Gastroesophageal sphincter (tissue), 3 donors: ENCODE results near the gene RAD52.

Source experiments
- CTCF ChIP-seq, 4 experiments: fragments of 200-600 bp in 2 of 4; fragments of 450-650 bp in 2 of 4; sonication (generic) in 1 of 4; IDR thresholded peaks; one replicate each; pipeline ENCODE4 v1.5.1; 2017 to 2019; ENCODE audit warnings: antibody characterized with exemption in 4 of 4, mild to moderate bottlenecking in 2 of 4, moderate library complexity in 2 of 4
- POLR2A ChIP-seq, 2 donors: fragments of 450-650 bp; IDR thresholded peaks; one replicate each; pipeline ENCODE4 v1.6.1; 2017; ENCODE audit warnings: antibody characterized with exemption in 2 of 2, mild to moderate bottlenecking in 2 of 2, moderate library complexity in 1 of 2
- POLR2AphosphoS5 ChIP-seq: sonication (generic); formaldehyde crosslinking; IDR thresholded peaks from one replicate; pipeline ENCODE4 v1.6.1; 2017; ENCODE audit warnings: antibody characterized with exemption

GRCh38 chr12:936377-937345 lies 12.8 kb downstream of the RAD52 start:
- no peak for TF ChIP-seq CTCF (IDR thresholded peaks at IDR 0.05)
- no peak for TF ChIP-seq POLR2A (IDR thresholded peaks at IDR 0.05)
- no peak for TF ChIP-seq POLR2AphosphoS5
